ENCODE results near the gene LRRC43. TPM values are rescaled to one million over a fixed set of nuclear protein-coding genes. Genes with fewer than 3 reads are reported as not detected.

Gene LRRC43
- total RNA-seq, 2 experiments from 2014 or later: not detected

DNA sequence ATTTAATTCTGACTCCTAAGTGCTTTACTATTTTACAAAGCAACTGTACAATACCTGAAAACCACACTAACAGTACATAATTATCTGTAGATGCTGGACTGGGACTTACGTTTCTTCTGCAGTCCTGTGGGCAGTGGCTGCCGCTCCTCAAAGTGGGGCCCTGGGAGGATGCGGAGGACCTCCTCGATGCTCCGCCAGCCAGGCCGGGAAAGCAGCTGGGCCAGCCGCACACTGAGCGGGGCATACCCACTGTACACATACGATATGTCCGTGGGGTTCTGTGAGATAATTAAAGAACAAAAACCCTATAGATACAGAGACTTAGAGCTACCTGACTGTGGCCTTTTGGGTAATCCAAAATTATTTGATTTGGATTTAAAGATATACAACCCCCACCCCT, 49.8 kb downstream of the LRRC43 start:
- H3K27ac ChIP-seq (ENCODE audit: low read depth in 1 of 2, low read length in 2 of 2): no peak overlapping the region
- no peak overlapping the region for H3K27ac Mint-ChIP-seq

DNA sequence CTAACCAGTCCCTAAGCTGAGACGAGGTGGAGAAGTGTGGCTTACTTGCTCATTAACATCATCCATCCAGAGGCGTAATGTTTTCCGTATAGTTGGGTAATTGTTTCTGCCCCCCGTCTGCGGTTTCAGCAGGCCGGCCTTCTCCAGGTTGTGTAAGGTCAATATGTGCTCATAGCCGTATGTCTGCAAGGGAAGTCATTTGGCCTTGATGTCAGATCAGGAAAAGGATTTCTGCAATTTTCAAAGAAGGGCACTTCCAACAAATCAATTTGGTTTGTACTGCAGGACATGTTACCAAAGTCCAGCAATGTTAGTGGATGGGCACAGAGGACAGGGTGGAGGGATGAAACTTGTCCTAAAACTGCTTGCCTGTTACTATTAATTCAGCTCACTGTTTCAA, 52.8 kb downstream of the LRRC43 start:
- H3K36me3 Mint-ChIP-seq (ENCODE audit: low read depth): peaks cover 81% of the 10 kb centered on the region
- no peaks in the 10 kb centered on the region for H3K9me3 ChIP-seq (ENCODE audit: control insufficient read depth in 1 of 2, insufficient read depth in 1 of 2, low read length in 2 of 2)
- no peak overlapping the region for H3K27ac Mint-ChIP-seq

More for the DNA sequence above, 49.8 kb downstream of the LRRC43 start:
- Mint-ChIP-seq H3K9me3 (no peaks in the 10 kb centered on the region), H3K36me3 (ENCODE audit: low read depth) (peaks cover 72% of the 10 kb centered on the region), H3K27me3 (no peaks in the 10 kb centered on the region), H3K4me3 (no peak overlapping the region), H3K4me1 (ENCODE audit: low read depth) (peaks cover 5% of the 10 kb centered on the region)
- DNase-seq: no peak
- ChIA-PET CTCF (interaction anchor here (1.4 kb wide), 1 partner anchor 11 kb away, joined by 4 read pairs; no protein-coding TSS in a partner anchor), POLR2A (no interaction called here)
- Histone ChIP-seq H3K27me3 (ENCODE audit: control insufficient read depth in 1 of 2, insufficient read depth in 2 of 2, low read length in 2 of 2) (no peaks in the 10 kb centered on the region), H3K4me1 (ENCODE audit: insufficient read depth, low read length) (no peaks in the 10 kb centered on the region), H3K4me3 (ENCODE audit: low read length) (no peak overlapping the region), H3K36me3 (ENCODE audit: insufficient read depth, low read length) (peaks cover 76% of the 10 kb centered on the region), H3K9me3 (ENCODE audit: control insufficient read depth in 1 of 2, insufficient read depth in 1 of 2, low read length in 2 of 2) (no peaks in the 10 kb centered on the region)
- ATAC-seq (ENCODE audit: poor library complexity): no peak
- intact Hi-C loops (cut with DNase I, micrococcal nuclease): loop anchor here in 1 of 2 experiments (10.0 kb wide), 1 partner anchor 1742 kb away; the partner anchor contains the start of genes CCDC92 and ZNF664
- TF ChIP-seq, protein P1, sequence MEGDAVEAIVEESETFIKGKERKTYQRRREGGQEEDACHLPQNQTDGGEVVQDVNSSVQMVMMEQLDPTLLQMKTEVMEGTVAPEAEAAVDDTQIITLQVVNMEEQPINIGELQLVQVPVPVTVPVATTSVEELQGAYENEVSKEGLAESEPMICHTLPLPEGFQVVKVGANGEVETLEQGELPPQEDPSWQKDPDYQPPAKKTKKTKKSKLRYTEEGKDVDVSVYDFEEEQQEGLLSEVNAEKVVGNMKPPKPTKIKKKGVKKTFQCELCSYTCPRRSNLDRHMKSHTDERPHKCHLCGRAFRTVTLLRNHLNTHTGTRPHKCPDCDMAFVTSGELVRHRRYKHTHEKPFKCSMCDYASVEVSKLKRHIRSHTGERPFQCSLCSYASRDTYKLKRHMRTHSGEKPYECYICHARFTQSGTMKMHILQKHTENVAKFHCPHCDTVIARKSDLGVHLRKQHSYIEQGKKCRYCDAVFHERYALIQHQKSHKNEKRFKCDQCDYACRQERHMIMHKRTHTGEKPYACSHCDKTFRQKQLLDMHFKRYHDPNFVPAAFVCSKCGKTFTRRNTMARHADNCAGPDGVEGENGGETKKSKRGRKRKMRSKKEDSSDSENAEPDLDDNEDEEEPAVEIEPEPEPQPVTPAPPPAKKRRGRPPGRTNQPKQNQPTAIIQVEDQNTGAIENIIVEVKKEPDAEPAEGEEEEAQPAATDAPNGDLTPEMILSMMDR (IDR thresholded peaks at IDR 0.05): no peak

DNA sequence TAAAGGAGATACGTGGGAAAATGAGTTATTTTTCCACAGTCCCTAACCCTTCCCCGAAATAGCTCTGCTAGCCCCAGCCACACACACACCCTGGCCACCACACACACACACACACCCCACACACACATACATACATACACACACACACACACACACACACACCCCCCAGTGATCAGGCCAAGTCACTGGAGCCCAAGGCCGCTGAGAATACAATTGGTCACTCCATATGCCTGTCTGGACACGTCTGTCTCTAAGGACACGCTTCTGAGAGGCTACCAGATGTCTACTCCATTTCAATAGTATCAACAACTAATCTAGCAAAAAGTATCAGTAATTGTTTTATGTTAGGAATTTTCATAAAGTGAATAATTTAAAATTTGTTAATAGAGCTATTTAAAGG, 55.9 kb downstream of the LRRC43 start:
- H3K36me3 Mint-ChIP-seq (ENCODE audit: low read depth): peaks cover 64% of the 10 kb centered on the region
- Histone ChIP-seq H3K27me3 (ENCODE audit: control insufficient read depth in 1 of 2, insufficient read depth in 2 of 2, low read length in 2 of 2) (no peaks in the 10 kb centered on the region), H3K36me3 (ENCODE audit: insufficient read depth, low read length) (peaks cover 67% of the 10 kb centered on the region), H3K4me1 (ENCODE audit: insufficient read depth, low read length) (peaks cover 22% of the 10 kb centered on the region), H3K9me3 (ENCODE audit: control insufficient read depth in 1 of 2, insufficient read depth in 1 of 2, low read length in 2 of 2) (no peaks in the 10 kb centered on the region), H3K4me3 (ENCODE audit: low read length) (no peak overlapping the region), H3K27ac (ENCODE audit: low read depth in 1 of 2, low read length in 2 of 2) (no peak overlapping the region)
- peaks cover 14% of the 10 kb centered on the region for H3K4me1 Mint-ChIP-seq (ENCODE audit: low read depth)
- no peaks in the 10 kb centered on the region for H3K9me3 Mint-ChIP-seq
- CTCF ChIA-PET: interaction anchor here (1.0 kb wide), 1 partner anchor 11 kb away, joined by 4 read pairs; no protein-coding TSS in a partner anchor
- ATAC-seq (ENCODE audit: poor library complexity): no peak
- no peak overlapping the region for H3K27ac Mint-ChIP-seq
- H3K27me3 Mint-ChIP-seq: no peaks in the 10 kb centered on the region
- no peak overlapping the region for H3K4me3 Mint-ChIP-seq
- POLR2A ChIA-PET: no interaction called here
- DNase-seq: no peak
- TF ChIP-seq, protein P1 (IDR thresholded peaks at IDR 0.05): no peak
- intact Hi-C loops (cut with DNase I, micrococcal nuclease): loop anchor here in 1 of 2 experiments (10.0 kb wide), 1 partner anchor 1736 kb away; the partner anchor contains the start of genes CCDC92 and ZNF664

More for the DNA sequence above, 52.8 kb downstream of the LRRC43 start:
- Histone ChIP-seq H3K27ac (ENCODE audit: low read depth in 1 of 2, low read length in 2 of 2) (no peak overlapping the region), H3K4me1 (ENCODE audit: insufficient read depth, low read length) (no peaks in the 10 kb centered on the region), H3K36me3 (ENCODE audit: insufficient read depth, low read length) (peaks cover 90% of the 10 kb centered on the region), H3K27me3 (ENCODE audit: control insufficient read depth in 1 of 2, insufficient read depth in 2 of 2, low read length in 2 of 2) (no peaks in the 10 kb centered on the region), H3K4me3 (ENCODE audit: low read length) (no peak overlapping the region)
- intact Hi-C loops (cut with DNase I, micrococcal nuclease): loop anchor here in 1 of 2 experiments (10.0 kb wide), 1 partner anchor 1739 kb away; the partner anchor contains the start of genes CCDC92 and ZNF664
- Mint-ChIP-seq H3K4me3 (no peak overlapping the region), H3K9me3 (no peaks in the 10 kb centered on the region), H3K4me1 (ENCODE audit: low read depth) (peaks cover 5% of the 10 kb centered on the region), H3K27me3 (no peaks in the 10 kb centered on the region)
- TF ChIP-seq, protein P1 (IDR thresholded peaks at IDR 0.05): no peak
- ChIA-PET CTCF (no interaction called here), POLR2A (interaction anchor here (1.2 kb wide), 1 partner anchor 9 kb away, joined by 3 read pairs; no protein-coding TSS in a partner anchor)
- DNase-seq: no peak
- no peak for ATAC-seq (ENCODE audit: poor library complexity)

Data from CD4-positive, alpha-beta T cell (primary cell).